ENCODE results near the gene SLC35F1.
A peak's percentile ranks its signal among the peaks of the same experiment; 100 is the strongest.

DNA sequence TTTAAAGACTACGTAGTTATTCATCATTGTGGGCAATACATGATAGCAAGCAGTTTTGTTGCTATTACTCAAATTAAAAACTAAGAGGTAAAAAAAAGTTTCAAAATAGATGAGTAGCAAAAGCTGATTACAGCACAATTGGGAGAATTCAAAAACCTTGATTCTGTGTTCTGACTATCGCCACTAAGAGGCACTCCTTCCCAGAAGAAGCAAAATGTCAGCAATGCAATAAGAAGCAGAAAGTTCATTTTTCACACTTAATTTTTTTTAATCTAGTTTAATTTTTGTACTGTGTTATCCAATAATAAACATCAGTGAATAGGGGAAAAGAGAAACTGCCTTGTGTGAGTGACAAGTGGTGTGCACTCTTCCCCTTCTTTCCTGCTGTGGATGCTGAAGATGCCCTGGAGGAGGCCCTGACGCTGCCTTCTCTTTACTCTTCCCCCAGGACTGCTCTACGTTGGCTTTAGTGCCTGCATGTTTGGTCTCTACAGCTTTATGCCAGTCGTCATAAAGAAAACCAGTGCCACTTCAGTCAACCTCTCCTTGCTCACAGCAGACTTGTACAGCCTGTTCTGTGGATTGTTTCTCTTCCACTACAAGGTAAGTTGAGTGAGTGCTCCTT lies 377.8 kb downstream of the SLC35F1 start:
- no peak for TF ChIP-seq ZFX (IDR thresholded peaks at IDR 0.05)
- TF ChIP-seq, protein P1, sequence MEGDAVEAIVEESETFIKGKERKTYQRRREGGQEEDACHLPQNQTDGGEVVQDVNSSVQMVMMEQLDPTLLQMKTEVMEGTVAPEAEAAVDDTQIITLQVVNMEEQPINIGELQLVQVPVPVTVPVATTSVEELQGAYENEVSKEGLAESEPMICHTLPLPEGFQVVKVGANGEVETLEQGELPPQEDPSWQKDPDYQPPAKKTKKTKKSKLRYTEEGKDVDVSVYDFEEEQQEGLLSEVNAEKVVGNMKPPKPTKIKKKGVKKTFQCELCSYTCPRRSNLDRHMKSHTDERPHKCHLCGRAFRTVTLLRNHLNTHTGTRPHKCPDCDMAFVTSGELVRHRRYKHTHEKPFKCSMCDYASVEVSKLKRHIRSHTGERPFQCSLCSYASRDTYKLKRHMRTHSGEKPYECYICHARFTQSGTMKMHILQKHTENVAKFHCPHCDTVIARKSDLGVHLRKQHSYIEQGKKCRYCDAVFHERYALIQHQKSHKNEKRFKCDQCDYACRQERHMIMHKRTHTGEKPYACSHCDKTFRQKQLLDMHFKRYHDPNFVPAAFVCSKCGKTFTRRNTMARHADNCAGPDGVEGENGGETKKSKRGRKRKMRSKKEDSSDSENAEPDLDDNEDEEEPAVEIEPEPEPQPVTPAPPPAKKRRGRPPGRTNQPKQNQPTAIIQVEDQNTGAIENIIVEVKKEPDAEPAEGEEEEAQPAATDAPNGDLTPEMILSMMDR (conservative IDR thresholded peaks at IDR 0.05) = peak; percentile 17; the same call in 1 of the 2 replicates
